Osteocyte (in vitro differentiated cells): Measurements from ENCODE around the gene NME3. TPM values are rescaled to one million over a fixed set of nuclear protein-coding genes. Genes with fewer than 3 reads are reported as not detected.
A peak's percentile ranks its signal among the peaks of the same experiment; 100 is the strongest.

ENCODE experiments used
- DNase-seq: peaks from one replicate; pipeline ENCODE4 v3.0.0; 2021; ENCODE audit warnings: mixed read lengths; ENCODE audit not compliant: unreplicated experiment; ENCODE audit errors: extremely low spot score
- H3K27ac Mint-ChIP-seq: one replicate; pipeline ENCODE4 v1.8.0; 2021; ENCODE audit warnings: mild to moderate bottlenecking, mixed read lengths; ENCODE audit not compliant: unreplicated experiment
- H3K27me3 Mint-ChIP-seq: one replicate; pipeline ENCODE4 v1.8.0; 2021; ENCODE audit warnings: mixed read lengths; ENCODE audit not compliant: unreplicated experiment
- H3K36me3 Mint-ChIP-seq: one replicate; pipeline ENCODE4 v1.8.0; 2021; ENCODE audit warnings: mixed read lengths; ENCODE audit not compliant: unreplicated experiment
- H3K4me1 Mint-ChIP-seq: one replicate; pipeline ENCODE4 v1.8.0; 2021; ENCODE audit warnings: mixed read lengths; ENCODE audit not compliant: unreplicated experiment
- H3K4me3 Mint-ChIP-seq: one replicate; pipeline ENCODE4 v1.8.0; 2021; ENCODE audit warnings: mild to moderate bottlenecking, moderate library complexity, mixed read lengths; ENCODE audit not compliant: unreplicated experiment
- H3K9me3 Mint-ChIP-seq: one replicate; pipeline ENCODE4 v1.8.0; 2021; ENCODE audit warnings: mixed read lengths; ENCODE audit not compliant: unreplicated experiment
- CTCF ChIP-seq: fragments of 200-600 bp; sonication (generic); IDR thresholded peaks from 2 replicates; pipeline ENCODE4 v1.5.0; 2021; ENCODE audit warnings: antibody characterized with exemption, mild to moderate bottlenecking, moderate library complexity
- total RNA-seq: library from RNA; stranded (reverse); gene quantifications from 2 replicates; pipeline ENCODE4 v1.2.1, GENCODE V29; 2021

Gene NME3
- total RNA-seq, 1 donor from 2014 or later, result 45.8 TPM

DNA sequence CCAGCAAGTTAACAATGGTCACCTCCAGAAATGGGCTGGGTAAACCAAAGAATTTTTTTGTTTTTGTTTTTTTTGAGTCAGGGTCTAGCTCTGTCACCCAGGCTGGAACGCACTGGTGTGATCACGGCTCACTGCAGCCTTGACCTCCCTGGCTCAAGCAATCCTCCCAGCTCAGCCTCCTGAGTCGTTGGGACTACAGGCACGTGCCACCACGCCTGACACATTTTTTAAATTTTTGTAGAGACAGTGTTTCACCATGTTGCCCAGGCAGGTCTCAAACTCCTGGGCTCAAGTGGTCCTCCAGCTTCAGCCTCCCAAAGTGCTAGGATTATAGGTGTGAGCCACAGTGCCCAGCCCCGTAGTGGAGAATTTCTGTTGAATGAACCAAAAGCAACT lies 9.3 kb upstream of the NME3 start:
- H3K27ac Mint-ChIP-seq, result no peak overlapping the region

GRCh38 chr16:1779741-1780676 lies 8.7 kb upstream of the NME3 start:
- no peak for TF ChIP-seq CTCF
- Mint-ChIP-seq H3K36me3 (no peaks in the 10 kb centered on the region), H3K4me3 (peak overlapping the region; percentile 18), H3K9me3 (no peaks in the 10 kb centered on the region), H3K27me3 (no peaks in the 10 kb centered on the region), H3K27ac (no peak overlapping the region), H3K4me1 (peaks cover 26% of the 10 kb centered on the region)
- DNase-seq, result no peak

More for the DNA sequence above, 9.3 kb upstream of the NME3 start:
- Mint-ChIP-seq H3K4me3 (peak overlapping the region; percentile 87), H3K36me3 (no peaks in the 10 kb centered on the region), H3K9me3 (no peaks in the 10 kb centered on the region), H3K27me3 (no peaks in the 10 kb centered on the region), H3K4me1 (peaks cover 26% of the 10 kb centered on the region)
- no peak for DNase-seq
- TF ChIP-seq CTCF, result no peak

- no peaks in the 10 kb centered on the region for H3K9me3 Mint-ChIP-seq
- H3K4me3 Mint-ChIP-seq, result no peak overlapping the region
- peaks cover 27% of the 10 kb centered on the region for H3K4me1 Mint-ChIP-seq
- H3K27ac Mint-ChIP-seq, result no peak overlapping the region
- TF ChIP-seq CTCF, result no peak
- no peak for DNase-seq
- H3K27me3 Mint-ChIP-seq, result no peaks in the 10 kb centered on the region
- H3K36me3 Mint-ChIP-seq, result no peaks in the 10 kb centered on the region
Measured at GRCh38 chr16:1779234-1779701, 7.9 kb upstream of the NME3 start.

- H3K27ac Mint-ChIP-seq, result no peak overlapping the region
- no peaks in the 10 kb centered on the region for H3K27me3 Mint-ChIP-seq
- TF ChIP-seq CTCF, result no peak
- H3K36me3 Mint-ChIP-seq, result no peaks in the 10 kb centered on the region
- DNase-seq, result no peak
- no peaks in the 10 kb centered on the region for H3K9me3 Mint-ChIP-seq
- H3K4me3 Mint-ChIP-seq, result no peak overlapping the region
- H3K4me1 Mint-ChIP-seq, result peaks cover 25% of the 10 kb centered on the region
Measured at GRCh38 chr16:1778200-1779179, 7.1 kb upstream of the NME3 start.
